GM21381 (cell line): ENCODE data around the gene TLR4.

Experiments used
- ATAC-seq: cut with Tn5 transposase; IDR thresholded peaks from one replicate; pipeline ENCODE4 v1.9.1; 2021; ENCODE audit warnings: mild to moderate bottlenecking, moderate library complexity; ENCODE audit not compliant: unreplicated experiment

TLR4 gene

GRCh38 chr9:117744369-117744768 is 40.2 kb downstream of the TLR4 start:
- ATAC-seq, result no peak

- ATAC-seq, result no peak
Measured at GRCh38 chr9:117744856-117745389, 40.7 kb downstream of the TLR4 start.

GRCh38 chr9:117745598-117745997 is 41.4 kb downstream of the TLR4 start:
- ATAC-seq, result no peak

- no peak for ATAC-seq
Measured at GRCh38 chr9:117746263-117746662, 42.1 kb downstream of the TLR4 start.

- ATAC-seq, result no peak
Measured at GRCh38 chr9:117747386-117747970, 43.3 kb downstream of the TLR4 start.

- no peak for ATAC-seq
Measured at GRCh38 chr9:117750401-117750800, 46.2 kb downstream of the TLR4 start.

- no peak for ATAC-seq
Measured at GRCh38 chr9:117752894-117753293, 48.7 kb downstream of the TLR4 start.

- ATAC-seq, result no peak
Measured at GRCh38 chr9:117757561-117758190, 53.5 kb downstream of the TLR4 start.

- no peak for ATAC-seq
Measured at GRCh38 chr9:117763314-117763713, 59.1 kb downstream of the TLR4 start.

GRCh38 chr9:117768750-117769395 is 64.7 kb downstream of the TLR4 start:
- no peak for ATAC-seq

- ATAC-seq, result no peak
Measured at GRCh38 chr9:117771136-117771535, 66.9 kb downstream of the TLR4 start.

GRCh38 chr9:117772960-117773359 is 68.8 kb downstream of the TLR4 start:
- no peak for ATAC-seq
